AG04450 (cell line): Measurements from ENCODE around the gene ADPRHL1. TPM values are rescaled to one million over a fixed set of nuclear protein-coding genes. Genes with fewer than 3 reads are reported as not detected.

Source experiments
- CTCF ChIA-PET: fragments of 300-600, 350-600 bp; formaldehyde crosslinking; extraction: SDS; loops from one replicate; lab custom pipeline; 2022; ENCODE audit warnings: antibody characterized with exemption, inconsistent platforms; lab: Charles Lee
- POLR2A ChIA-PET: fragments of 350-600 bp; formaldehyde crosslinking; extraction: SDS; loops from one replicate; lab custom pipeline; 2021; ENCODE audit warnings: antibody characterized with exemption, inconsistent platforms; lab: Yijun Ruan, JAX
- DNase-seq: peaks from one replicate; pipeline ENCODE4 v3.0.0-alpha.2; 2011; ENCODE audit warnings: low read depth, low spot score
- H3K27ac ChIP-seq: one replicate; pipeline ENCODE4 v1.5.1; 2012; ENCODE audit warnings: low read depth, low read length, control low read depth
- H3K27me3 ChIP-seq: one replicate; pipeline ENCODE4 v1.6.0; 2012; ENCODE audit warnings: low read length; ENCODE audit not compliant: control insufficient read depth, insufficient read depth
- H3K4me3 ChIP-seq: 2 replicates; pipeline ENCODE4 v1.5.1; 2011; ENCODE audit warnings: mild to moderate bottlenecking, low read depth, low read length, control low read depth
- H3K9me3 ChIP-seq: 2 replicates; pipeline ENCODE4 v1.5.1; 2012; ENCODE audit warnings: low read length; ENCODE audit not compliant: control insufficient read depth, insufficient read depth
- polyA plus RNA-seq: library from polyadenylated mRNA; depleted of rRNA; stranded (reverse); fragments of >200 nt; gene quantifications from 2 replicates; pipeline ENCODE4 v1.2.3, GENCODE V29; 2011
- TF ChIP-seq, protein P1 (sequence below): IDR thresholded peaks from 2 replicates; pipeline ENCODE4 v1.5.1; 2011; ENCODE audit warnings: low read depth, low read length, control low read depth, inconsistent platforms

The ADPRHL1 gene
- polyA plus RNA-seq, 1 experiment: 0.35 TPM

DNA sequence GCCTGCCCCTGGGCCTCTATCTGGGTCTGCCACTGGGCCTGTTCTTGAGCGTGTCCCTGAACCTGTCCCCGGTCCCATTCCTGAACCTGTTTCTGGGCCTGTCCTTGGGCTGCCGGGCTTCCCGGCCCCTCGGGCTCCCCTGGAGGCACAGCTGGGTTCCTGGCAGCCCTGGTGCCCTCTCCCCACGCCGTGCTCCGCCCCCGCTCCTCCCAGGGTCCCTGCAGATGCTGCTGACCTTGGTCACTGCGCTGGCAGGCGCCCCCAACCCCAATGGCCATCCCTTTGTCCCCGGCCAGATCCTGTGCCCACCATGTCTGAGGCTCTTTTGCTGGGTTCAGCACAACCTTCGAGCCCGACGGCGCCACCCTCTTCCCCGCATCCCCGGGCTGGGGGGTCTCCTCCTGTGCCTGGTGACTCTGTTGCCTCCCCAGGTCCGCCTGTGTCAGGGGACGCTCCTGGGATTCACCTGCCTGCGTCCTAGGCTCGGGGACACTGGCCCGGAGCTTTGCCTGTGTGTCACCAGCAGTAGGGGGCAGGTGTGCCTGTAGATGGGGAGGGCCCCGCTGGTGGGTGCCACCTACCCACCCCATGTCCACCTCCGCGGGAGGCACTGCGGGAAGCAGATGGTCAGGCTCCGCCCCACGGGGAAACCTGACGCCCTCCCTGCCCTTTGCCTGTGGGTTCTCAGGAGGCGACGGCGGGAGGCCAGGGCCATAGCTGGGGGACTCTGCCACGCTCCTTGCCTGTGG, 48.4 kb downstream of the ADPRHL1 start:
- Histone ChIP-seq H3K4me3 (no peak overlapping the region), H3K9me3 (no peaks in the 10 kb centered on the region; the same call in 1 of the 2 replicates), H3K27me3 (no peaks in the 10 kb centered on the region), H3K27ac (no peak overlapping the region)
- DNase-seq: no peak
- TF ChIP-seq, protein P1, sequence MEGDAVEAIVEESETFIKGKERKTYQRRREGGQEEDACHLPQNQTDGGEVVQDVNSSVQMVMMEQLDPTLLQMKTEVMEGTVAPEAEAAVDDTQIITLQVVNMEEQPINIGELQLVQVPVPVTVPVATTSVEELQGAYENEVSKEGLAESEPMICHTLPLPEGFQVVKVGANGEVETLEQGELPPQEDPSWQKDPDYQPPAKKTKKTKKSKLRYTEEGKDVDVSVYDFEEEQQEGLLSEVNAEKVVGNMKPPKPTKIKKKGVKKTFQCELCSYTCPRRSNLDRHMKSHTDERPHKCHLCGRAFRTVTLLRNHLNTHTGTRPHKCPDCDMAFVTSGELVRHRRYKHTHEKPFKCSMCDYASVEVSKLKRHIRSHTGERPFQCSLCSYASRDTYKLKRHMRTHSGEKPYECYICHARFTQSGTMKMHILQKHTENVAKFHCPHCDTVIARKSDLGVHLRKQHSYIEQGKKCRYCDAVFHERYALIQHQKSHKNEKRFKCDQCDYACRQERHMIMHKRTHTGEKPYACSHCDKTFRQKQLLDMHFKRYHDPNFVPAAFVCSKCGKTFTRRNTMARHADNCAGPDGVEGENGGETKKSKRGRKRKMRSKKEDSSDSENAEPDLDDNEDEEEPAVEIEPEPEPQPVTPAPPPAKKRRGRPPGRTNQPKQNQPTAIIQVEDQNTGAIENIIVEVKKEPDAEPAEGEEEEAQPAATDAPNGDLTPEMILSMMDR: no peak
- ChIA-PET POLR2A (interaction anchor here (0.6 kb wide), 1 partner anchor 24 kb away, joined by 5 read pairs; no protein-coding TSS in a partner anchor), CTCF (no interaction called here)

DNA sequence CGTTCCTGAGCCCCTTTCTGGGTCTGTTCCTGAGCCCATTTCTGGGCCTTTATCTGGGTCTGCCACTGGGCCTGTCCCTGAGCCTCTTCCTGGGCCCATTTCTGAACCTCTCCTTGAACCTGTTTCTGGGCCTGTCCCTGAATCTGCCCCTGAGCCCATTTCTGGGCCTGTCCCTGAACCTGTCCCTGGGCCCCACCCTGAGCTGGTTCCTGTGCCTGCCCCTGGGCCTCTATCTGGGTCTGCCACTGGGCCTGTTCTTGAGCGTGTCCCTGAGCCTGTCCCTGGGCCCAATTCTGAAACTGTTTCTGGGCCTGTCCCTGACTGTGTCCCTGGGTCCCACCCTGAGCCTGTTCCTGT, 48.9 kb downstream of the ADPRHL1 start:
- no peaks in the 10 kb centered on the region; the same call in 1 of the 2 replicates for H3K9me3 ChIP-seq
- POLR2A ChIA-PET: no interaction called here
- no peak overlapping the region for H3K27ac ChIP-seq
- H3K27me3 ChIP-seq: no peaks in the 10 kb centered on the region
- TF ChIP-seq, protein P1: no peak
- CTCF ChIA-PET: no interaction called here
- DNase-seq: no peak
- H3K4me3 ChIP-seq: no peak overlapping the region

DNA sequence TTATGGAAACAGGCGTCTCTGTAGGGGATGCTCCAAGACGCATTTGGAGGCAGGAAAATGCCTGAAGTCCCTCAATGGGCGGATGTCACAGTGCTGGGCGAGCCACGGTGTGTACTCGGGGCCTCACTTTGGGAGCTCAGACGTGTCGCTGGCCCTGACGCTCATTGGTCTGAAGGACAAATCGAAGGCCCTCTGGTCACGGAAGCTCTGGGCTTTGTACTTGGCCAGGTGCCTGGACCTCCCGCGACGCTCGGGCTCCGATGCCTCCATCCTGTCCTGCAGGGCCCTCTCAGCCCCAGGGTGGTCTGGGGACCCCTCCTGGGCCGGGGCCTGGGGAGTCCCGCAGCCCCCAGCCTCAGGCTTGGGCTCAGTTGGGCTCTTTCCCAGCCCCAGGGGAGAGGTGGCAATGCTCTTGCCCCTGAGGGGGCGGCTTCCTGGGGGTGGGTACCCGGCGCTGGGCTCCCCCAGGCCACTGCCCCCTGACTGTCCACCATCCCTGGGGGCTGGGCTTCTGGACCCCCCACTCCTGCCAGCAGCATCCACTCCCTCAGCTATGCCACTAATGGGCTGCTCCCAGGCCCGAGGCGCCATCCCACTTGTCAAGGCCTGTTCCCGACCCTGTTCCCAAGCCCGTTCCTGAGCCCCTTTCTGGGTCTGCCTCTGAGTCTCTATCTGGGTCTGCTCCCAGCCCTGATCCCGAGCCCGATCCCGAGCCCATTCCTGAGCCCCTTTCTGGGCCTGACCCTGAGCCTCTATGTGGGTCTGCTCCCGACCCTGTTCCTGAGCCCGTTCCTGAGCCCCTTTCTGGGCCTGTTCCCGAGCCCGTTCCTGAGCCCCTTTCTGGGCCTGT, 49.8 kb downstream of the ADPRHL1 start:
- Histone ChIP-seq H3K9me3 (no peaks in the 10 kb centered on the region; the same call in 1 of the 2 replicates), H3K27me3 (no peaks in the 10 kb centered on the region), H3K4me3 (no peak overlapping the region), H3K27ac (no peak overlapping the region)
- no peak for DNase-seq
- TF ChIP-seq, protein P1: no peak
- ChIA-PET POLR2A (interaction anchor here (0.6 kb wide), 1 partner anchor 111 kb away, joined by 7 read pairs; no protein-coding TSS in a partner anchor), CTCF (interaction anchor here (0.7 to 0.8 kb wide), 2 partner anchors 10 to 11 kb away, joined by 3 read pairs; no protein-coding TSS in a partner anchor)

DNA sequence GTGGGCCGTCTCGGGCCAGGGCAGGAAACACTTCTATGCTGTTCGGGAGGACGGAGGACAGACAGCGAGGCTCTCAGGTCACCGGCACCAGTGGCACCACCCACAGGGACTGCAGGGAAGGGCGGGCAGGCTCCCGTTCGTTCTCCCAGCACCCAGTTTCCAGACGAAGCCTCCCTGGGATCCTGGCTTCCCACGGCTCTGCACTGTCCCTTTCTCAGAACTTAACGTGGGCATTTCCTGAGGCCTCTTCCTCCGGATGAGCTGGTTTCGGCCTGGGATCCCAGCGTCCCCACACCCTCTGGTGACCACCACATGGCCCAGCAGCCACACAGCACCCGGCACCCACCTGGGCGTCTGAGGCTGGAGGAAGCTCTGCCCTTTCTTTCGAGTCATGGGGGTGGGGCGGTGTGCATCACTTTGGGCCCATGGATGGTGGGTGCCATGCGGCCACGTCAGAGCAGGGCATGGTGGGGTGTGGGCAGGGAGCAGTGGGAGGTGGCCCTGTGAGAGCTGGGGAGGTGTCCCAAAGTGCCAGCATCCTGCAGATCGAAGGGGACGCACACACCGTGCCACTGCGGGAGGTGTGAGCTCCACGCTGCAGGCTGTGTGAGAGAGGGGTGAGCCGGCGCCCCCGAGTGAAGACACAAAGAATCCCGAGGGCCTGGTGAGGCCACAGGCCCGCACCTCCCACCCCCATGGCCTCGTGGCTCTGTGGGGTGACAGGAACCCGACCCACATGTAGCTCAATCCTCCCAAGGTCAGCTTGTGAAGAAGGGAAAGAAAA, 50.6 kb downstream of the ADPRHL1 start:
- no peak overlapping the region for H3K27ac ChIP-seq
- no peaks in the 10 kb centered on the region; the same call in 1 of the 2 replicates for H3K9me3 ChIP-seq
- POLR2A ChIA-PET: interaction anchor here (0.6 kb wide), 1 partner anchor 110 kb away, joined by 7 read pairs; no protein-coding TSS in a partner anchor
- DNase-seq: no peak
- no peak overlapping the region for H3K4me3 ChIP-seq
- H3K27me3 ChIP-seq: no peaks in the 10 kb centered on the region
- TF ChIP-seq, protein P1: no peak
- CTCF ChIA-PET: interaction anchor here (0.7 to 0.8 kb wide), 2 partner anchors 9 to 11 kb away, joined by 3 read pairs; no protein-coding TSS in a partner anchor
